SK-N-DZ (cell line): ENCODE results near the gene SLX1A.
"Not testable (repeated sequence)": the region's sequence is repeated elsewhere in the genome, so short reads cannot be mapped to it uniquely, and the experiment has no call there.

Experiments used
- DNase-seq: peaks from one replicate; pipeline ENCODE4 v3.0.0-alpha.2; 2015; ENCODE audit warnings: low spot score
- small RNA-seq, 2 experiments: library from RNA; depleted of rRNA; stranded (forward); fragments of <200 nt; gene quantifications; one replicate each; pipeline ENCODE3, GENCODE V24; 2014

The SLX1A gene

DNA sequence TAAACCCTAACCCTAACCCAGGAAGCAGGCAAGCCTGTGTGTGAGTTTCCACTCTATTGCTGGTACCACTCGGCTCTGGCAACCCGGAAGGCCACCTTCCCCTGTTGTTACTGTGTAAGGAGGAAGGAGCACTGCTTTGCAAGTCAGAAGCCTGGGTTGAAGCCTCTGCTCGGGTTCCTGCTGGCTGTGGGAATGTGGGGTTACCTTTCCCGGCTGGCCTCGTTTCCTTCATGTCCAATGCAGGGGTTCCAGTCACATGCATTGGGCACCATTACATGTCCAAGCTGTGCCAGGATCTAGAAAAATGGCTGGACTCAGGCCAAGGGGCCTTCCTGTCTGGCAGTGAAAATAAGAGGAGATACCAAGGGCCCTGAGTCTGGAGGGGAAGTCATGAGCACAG is 23.4 kb downstream of the SLX1A start:
- DNase-seq = not testable (repeated sequence)

Small RNA genes within 50 kb of the gene (small RNA-seq; reads per million reads assigned to genes)
- gene AC106782.4 = 0 reads per million in 2 experiments
